ENCODE measurements around the gene BZW1.
A peak's percentile ranks its signal among the peaks of the same experiment; 100 is the strongest.

Gene BZW1

GRCh38 chr2:200811333-200812121 is at the start of gene BZW1 (continued):
- TF ChIP-seq CTCF (tag by site-specific recombination; IDR thresholded peaks at IDR 0.05) (no peak), ZNF692 (tag by site-specific recombination; IDR thresholded peaks at IDR 0.05) (no peak; the same call in 1 of the 2 replicates), KLF16 (tag by site-specific recombination; IDR thresholded peaks at IDR 0.05) (peak; percentile 66), ZBTB48 (tag by site-specific recombination; IDR thresholded peaks at IDR 0.05) (no peak), ZFP41 (tag by site-specific recombination; IDR thresholded peaks at IDR 0.05; ENCODE audit: borderline replicate concordance) (no peak), IKZF3 (tag by site-specific recombination; IDR thresholded peaks at IDR 0.05) (peak; percentile 64), KLF10 (tag by site-specific recombination; IDR thresholded peaks at IDR 0.05) (peak; percentile 51; the same call in 1 of the 2 replicates), ZNF518A (tag by site-specific recombination; conservative IDR thresholded peaks at IDR 0.05; ENCODE audit: low read depth) (peak; percentile 44; the same call in 1 of the 2 replicates), ZNF112 (tag by site-specific recombination; IDR thresholded peaks at IDR 0.05) (no peak), ZNF391 (tag by site-specific recombination; IDR thresholded peaks at IDR 0.05; ENCODE audit: borderline replicate concordance, low read depth) (no peak), ZNF248 (tag by site-specific recombination; IDR thresholded peaks at IDR 0.05) (no peak), YY2 (tag by site-specific recombination; IDR thresholded peaks at IDR 0.05) (no peak), ZNF211 (tag by site-specific recombination; IDR thresholded peaks at IDR 0.05; ENCODE audit: low read depth) (no peak), ZNF354C (tag by site-specific recombination; IDR thresholded peaks at IDR 0.05; ENCODE audit: borderline replicate concordance, low read depth) (no peak), EGR2 (tag by site-specific recombination; IDR thresholded peaks at IDR 0.05; ENCODE audit: low read depth) (peak; percentile 73), MYNN (tag by site-specific recombination; IDR thresholded peaks at IDR 0.05; ENCODE audit: borderline replicate concordance) (no peak), ZBTB1 (tag by site-specific recombination; IDR thresholded peaks at IDR 0.05) (no peak), ZSCAN18 (tag by site-specific recombination; IDR thresholded peaks at IDR 0.05) (0 out of 2 replicates have a peak, but pooled peaks have one; percentile 49), ZNF585B (tag by site-specific recombination; IDR thresholded peaks at IDR 0.05) (no peak), ZBTB11 (tag by site-specific recombination; conservative IDR thresholded peaks at IDR 0.05; ENCODE audit: low read depth) (peak; percentile 85), SCRT1 (tag by site-specific recombination; IDR thresholded peaks at IDR 0.05; ENCODE audit: borderline replicate concordance) (no peak), OSR2 (tag by site-specific recombination; IDR thresholded peaks at IDR 0.05) (no peak), ZNF398 (tag by site-specific recombination; IDR thresholded peaks at IDR 0.05) (peak; percentile 75), SCRT2 (tag by site-specific recombination; IDR thresholded peaks at IDR 0.05) (no peak)

All from HEK293 (cell line).